Measurements from ENCODE around the gene OR10D3. TPM values are rescaled to one million over a fixed set of nuclear protein-coding genes. Genes with fewer than 3 reads are reported as not detected.

OR10D3 gene
- total and polyA plus RNA-seq, 4 donors: not detected

GRCh38 chr11:124167826-124168231 lies 15.3 kb upstream of the OR10D3 start:
- H3K9ac ChIP-seq (ENCODE audit: low read depth in 1 of 2, low read length in 2 of 2): no peak overlapping the region
- no peaks in the 10 kb centered on the region for H3K4me1 ChIP-seq (ENCODE audit: control insufficient read depth in 4 of 4, insufficient read depth in 4 of 4, low read length in 3 of 4)
- H3K4me3 ChIP-seq (ENCODE audit: low read depth in 1 of 3, low read length in 3 of 3): no peak overlapping the region
- no peak overlapping the region for H3K27ac ChIP-seq (ENCODE audit: low read depth in 1 of 2, low read length in 2 of 2)
- no peaks in the 10 kb centered on the region for H3K9me3 ChIP-seq (ENCODE audit: control insufficient read depth in 4 of 4, low read length in 3 of 4)
- no peak for TF ChIP-seq EGR1 (IDR thresholded peaks at IDR 0.05; ENCODE audit: low read depth in 2 of 2)
- no peak for TF ChIP-seq HNF4A (conservative IDR thresholded peaks at IDR 0.05)
- TF ChIP-seq ATF3 (IDR thresholded peaks at IDR 0.05): no peak
- TF ChIP-seq TAF1 (conservative IDR thresholded peaks at IDR 0.05): no peak
- TF ChIP-seq REST (IDR thresholded peaks at IDR 0.05): no peak
- no peak for TF ChIP-seq RXRA (IDR thresholded peaks at IDR 0.05)
- TF ChIP-seq MAX (IDR thresholded peaks at IDR 0.05): no peak
- TF ChIP-seq FOXA1 (IDR thresholded peaks at IDR 0.05): no peak
- TF ChIP-seq JUND (IDR thresholded peaks at IDR 0.05): no peak
- TF ChIP-seq SP1 (IDR thresholded peaks at IDR 0.05): no peak
- no peak for TF ChIP-seq RAD21 (IDR thresholded peaks at IDR 0.05)
- TF ChIP-seq CTCF (IDR thresholded peaks at IDR 0.05; ENCODE audit: low read depth, low read length, missing input control): no peak
- no peak for TF ChIP-seq NR2F2 (IDR thresholded peaks at IDR 0.05)
- no peak for TF ChIP-seq ZBTB33 (IDR thresholded peaks at IDR 0.05)
- TF ChIP-seq FOXA2 (IDR thresholded peaks at IDR 0.05): no peak
- no peak for TF ChIP-seq YY1 (IDR thresholded peaks at IDR 0.05)
- no peak for TF ChIP-seq GABPA (IDR thresholded peaks at IDR 0.05 in 1 of 2, conservative IDR thresholded peaks at IDR 0.05 in 1 of 2)
- TF ChIP-seq HNF4G (IDR thresholded peaks at IDR 0.05): no peak
- no peaks in the 10 kb centered on the region for H3K36me3 ChIP-seq (ENCODE audit: control insufficient read depth in 4 of 4, insufficient read depth in 3 of 4, low read depth in 1 of 4, low read length in 3 of 4)
- no peak for DNase-seq (ENCODE audit: low spot score)
- 38% methylated on average over 7 of the region's 7 CpGs for WGBS
- peaks cover 0 to 2% (median 0%) of the 10 kb centered on the region in 4 donors for H3K27me3 ChIP-seq (ENCODE audit: control insufficient read depth in 4 of 4, insufficient read depth in 4 of 4, low read length in 3 of 4)

All from liver (tissue), 9 donors.